KBM-7 (cell line): ENCODE results near the gene TRABD2B.

ENCODE experiments used
- DNase-seq: peaks from one replicate; pipeline ENCODE4 v3.0.0-alpha.2; 2015
- in situ Hi-C: fragments of 300-500 bp; cut with MboI; formaldehyde crosslinking; loops from 2 replicates; pipeline ENCODE4 v1.14.3; 2020; ENCODE audit warnings: low sequenced_read_pairs, low pct_unique_long_range_greater_than_20kb, mixed read lengths

TRABD2B gene

GRCh38 chr1:47731730-47732129 lies 265.5 kb downstream of the TRABD2B start:
- DNase-seq: no peak

GRCh38 chr1:47729685-47730084 lies 267.5 kb downstream of the TRABD2B start:
- in situ Hi-C loops: no loop called here

More at GRCh38 chr1:47731730-47732129, 265.5 kb downstream of the TRABD2B start:
- in situ Hi-C loops: no loop called here

GRCh38 chr1:47727697-47728085 lies 269.5 kb downstream of the TRABD2B start:
- no peak for DNase-seq
- in situ Hi-C loops: no loop called here

More at GRCh38 chr1:47729685-47730084, 267.5 kb downstream of the TRABD2B start:
- no peak for DNase-seq

- no peak for DNase-seq
Measured at GRCh38 chr1:47727051-47727696, 270.0 kb downstream of the TRABD2B start.

GRCh38 chr1:47725992-47726855 lies 271.0 kb downstream of the TRABD2B start:
- in situ Hi-C loops: no loop called here
- DNase-seq: peak; percentile 78

More at GRCh38 chr1:47727051-47727696, 270.0 kb downstream of the TRABD2B start:
- in situ Hi-C loops: no loop called here

- peak; percentile 26 for DNase-seq
- in situ Hi-C loops: no loop called here
Measured at GRCh38 chr1:47725511-47725991, 271.6 kb downstream of the TRABD2B start.

GRCh38 chr1:47725000-47725473 lies 272.1 kb downstream of the TRABD2B start:
- in situ Hi-C loops: loop anchor here (25.0 kb wide), 2 partner anchors 288 to 538 kb away; partner anchors contain the start of genes FOXD2 and PDZK1IP1
- no peak for DNase-seq

GRCh38 chr1:47724432-47724999 lies 272.7 kb downstream of the TRABD2B start:
- DNase-seq: no peak
- in situ Hi-C loops: loop anchor here (25.0 kb wide), 2 partner anchors 287 to 537 kb away; partner anchors contain the start of genes FOXD2 and PDZK1IP1

- in situ Hi-C loops: loop anchor here (25.0 kb wide), 2 partner anchors 286 to 536 kb away; partner anchors contain the start of genes FOXD2 and PDZK1IP1
- DNase-seq: no peak
Measured at GRCh38 chr1:47722909-47723580, 274.1 kb downstream of the TRABD2B start.

- in situ Hi-C loops: loop anchor here (25.0 kb wide), 2 partner anchors 285 to 535 kb away; partner anchors contain the start of genes FOXD2 and PDZK1IP1
- no peak for DNase-seq
Measured at GRCh38 chr1:47722101-47722500, 275.1 kb downstream of the TRABD2B start.

GRCh38 chr1:47720111-47720510 lies 277.1 kb downstream of the TRABD2B start:
- in situ Hi-C loops: loop anchor here (25.0 kb wide), 2 partner anchors 283 to 533 kb away; partner anchors contain the start of genes FOXD2 and PDZK1IP1
- DNase-seq: no peak

- in situ Hi-C loops: loop anchor here (25.0 kb wide), 2 partner anchors 280 to 530 kb away; partner anchors contain the start of genes FOXD2 and PDZK1IP1
- DNase-seq: no peak
Measured at GRCh38 chr1:47717341-47717740, 279.8 kb downstream of the TRABD2B start.

GRCh38 chr1:47713975-47714767 lies 283.0 kb downstream of the TRABD2B start:
- in situ Hi-C loops: loop anchor here (25.0 kb wide), 2 partner anchors 277 to 527 kb away; partner anchors contain the start of genes FOXD2 and PDZK1IP1
- no peak for DNase-seq

GRCh38 chr1:47713333-47713953 lies 283.7 kb downstream of the TRABD2B start:
- DNase-seq: no peak
- in situ Hi-C loops: loop anchor here (25.0 kb wide), 2 partner anchors 276 to 526 kb away; partner anchors contain the start of genes FOXD2 and PDZK1IP1

GRCh38 chr1:47712596-47713299 lies 284.4 kb downstream of the TRABD2B start:
- DNase-seq: no peak
- in situ Hi-C loops: loop anchor here (25.0 kb wide), 2 partner anchors 275 to 525 kb away; partner anchors contain the start of genes FOXD2 and PDZK1IP1

- in situ Hi-C loops: loop anchor here (25.0 kb wide), 2 partner anchors 275 to 525 kb away; partner anchors contain the start of genes FOXD2 and PDZK1IP1
- no peak for DNase-seq
Measured at GRCh38 chr1:47711848-47712492, 285.2 kb downstream of the TRABD2B start.
